K562 (cell line): ENCODE results near the gene IL10. TPM values are rescaled to one million over a fixed set of nuclear protein-coding genes. Genes with fewer than 3 reads are reported as not detected.

ENCODE experiments used
- BRF1 ChIP-seq: IDR thresholded peaks from 3 replicates; pipeline ENCODE4 v1.6.1; 2011; ENCODE audit warnings: borderline replicate concordance, mild to moderate bottlenecking; ENCODE audit not compliant: insufficient read length; ENCODE audit errors: extremely low read depth
- ETS2 ChIP-seq: IDR thresholded peaks from 2 replicates; pipeline ENCODE4 v1.6.1; 2016; ENCODE audit warnings: borderline replicate concordance, missing genetic modification characterization, mild to moderate bottlenecking, moderate library complexity, missing compliant biosample characterization; ENCODE audit not compliant: poor library complexity, severe bottlenecking
- FOXA3 ChIP-seq, 2 experiments: fragments of 450-650 bp in 1 of 2; sonication (generic) in 1 of 2; formaldehyde crosslinking; IDR thresholded peaks in 1 of 2; conservative IDR thresholded peaks in 1 of 2; 2 replicates each; pipeline versions ENCODE4 v1.4.0 to v1.8.0; 2020 to 2022; ENCODE audit warnings: mild to moderate bottlenecking in 2 of 2, missing genetic modification reagents in 1 of 2
- HINFP ChIP-seq: fragments of 450-650 bp; conservative IDR thresholded peaks from 2 replicates; pipeline ENCODE4 v1.6.1; 2016; ENCODE audit warnings: missing genetic modification characterization, low read depth, mild to moderate bottlenecking, control low read depth, missing compliant biosample characterization
- HNRNPH1 ChIP-seq: fragments of 200-400 bp; formaldehyde crosslinking; optimal IDR thresholded peaks from 2 replicates; pipeline ENCODE3; 2017; ENCODE audit warnings: low read depth, mild to moderate bottlenecking, low read length, moderate library complexity
- HOXB6 ChIP-seq: fragments of 250-450 bp; sonication (Bioruptor Pico); IDR thresholded peaks from 2 replicates; pipeline ENCODE4 v1.5.1; 2022; ENCODE audit warnings: mild to moderate bottlenecking, borderline replicate concordance
- POLR3A ChIP-seq: IDR thresholded peaks from 2 replicates; pipeline ENCODE4 v1.6.1; 2011; ENCODE audit warnings: borderline replicate concordance, mild to moderate bottlenecking, moderate library complexity; ENCODE audit not compliant: insufficient read length, insufficient read depth; ENCODE audit errors: extremely low read depth
- SIN3B ChIP-seq: fragments of 450-650 bp; IDR thresholded peaks from 2 replicates; pipeline ENCODE4 v1.6.1; 2017; ENCODE audit warnings: low read depth, mild to moderate bottlenecking, moderate library complexity
- SRSF7 ChIP-seq: fragments of 200-400 bp; formaldehyde crosslinking; optimal IDR thresholded peaks from 2 replicates; pipeline ENCODE3; 2017; ENCODE audit warnings: mild to moderate bottlenecking, low read depth, low read length
- SUPT5H ChIP-seq: fragments of 450-650 bp; IDR thresholded peaks from 2 replicates; pipeline ENCODE4 v1.6.1; 2016
- TCF3 ChIP-seq: sonication (generic); formaldehyde crosslinking; IDR thresholded peaks from 2 replicates; pipeline ENCODE4 v1.4.0; 2020; ENCODE audit warnings: mild to moderate bottlenecking, missing genetic modification reagents
- XRCC3 ChIP-seq: fragments of 450-650 bp; IDR thresholded peaks from 2 replicates; pipeline ENCODE4 v1.6.1; 2017; ENCODE audit warnings: mild to moderate bottlenecking, moderate library complexity
- ZC3H4 ChIP-seq: sonication (generic); formaldehyde crosslinking; IDR thresholded peaks from 2 replicates; pipeline ENCODE4 v1.9.0; 2021; ENCODE audit warnings: missing genetic modification reagents, borderline replicate concordance
- ZFP1 ChIP-seq: fragments of 450-650 bp; formaldehyde crosslinking; IDR thresholded peaks from 2 replicates; pipeline ENCODE4 v1.4.0; 2020; ENCODE audit warnings: mild to moderate bottlenecking, mixed read lengths
- ZNF23 ChIP-seq: fragments of 250-450 bp; sonication (Bioruptor Pico); IDR thresholded peaks from 2 replicates; pipeline ENCODE4 v1.4.0; 2020; ENCODE audit warnings: mild to moderate bottlenecking
- polyA plus RNA-seq, 8 experiments: library from polyadenylated mRNA; depleted of rRNA in 4 of 8; stranded (reverse) in 5 of 8; unstranded in 3 of 8; fragments of >200 nt; fragmentation: Nextera tagmentation in 2 of 8; fragmentation: Illumina TruSeq in 1 of 8; extraction: Ambion mirVana in 2 of 8; extraction: Trizol in 1 of 8; gene quantifications; 2 replicates each; pipeline versions ENCODE4 v1.2.1 to v1.2.3, GENCODE V29; 2011 to 2014; ENCODE audit warnings: inconsistent platforms in 1 of 8, missing spikeins in 1 of 8
- total RNA-seq, 7 experiments: library from RNA; depleted of rRNA in 6 of 7; stranded (reverse); fragments of >200 nt in 6 of 7; fragmentation: Illumina TruSeq in 2 of 7; extraction: Trizol in 2 of 7; gene quantifications; 2 replicates each; pipeline versions ENCODE4 v1.2.1 to v1.2.3, GENCODE V29; 2011 to 2021; ENCODE audit warnings: low replicate concordance in 1 of 7
- TF ChIP-seq, protein P1 (sequence below): fragments of 450-650 bp; formaldehyde crosslinking; IDR thresholded peaks from 2 replicates; pipeline ENCODE4 v1.4.0; 2022; ENCODE audit warnings: mild to moderate bottlenecking, moderate library complexity
- TF ChIP-seq, protein P2 (sequence below): fragments of 450-650 bp; formaldehyde crosslinking; conservative IDR thresholded peaks from 2 replicates; pipeline ENCODE4 v1.4.0; 2022; ENCODE audit warnings: mild to moderate bottlenecking, missing genetic modification characterization
- TF ChIP-seq, protein P3 (sequence below), 2 experiments: IDR thresholded peaks in 1 of 2; conservative IDR thresholded peaks in 1 of 2; 2 replicates each; pipeline ENCODE4 v1.6.1; 2016; ENCODE audit warnings: low read depth in 2 of 2, mild to moderate bottlenecking in 1 of 2, missing compliant biosample characterization in 1 of 2, missing genetic modification characterization in 1 of 2, moderate library complexity in 1 of 2

IL10 gene
- total and polyA plus RNA-seq, 9 of the 15 experiments (the other 6 are each of a cell fraction or from before 2014, with no cell fraction given), result 0.29 TPM; not detected in 8

- TF ChIP-seq FOXA3 (CRISPR knock-in tag; conservative IDR thresholded peaks at IDR 0.05 in 1 of 2, IDR thresholded peaks at IDR 0.05 in 1 of 2), result no peak
- no peak for TF ChIP-seq POLR3A
- TF ChIP-seq ZNF23, result no peak
- TF ChIP-seq ETS2 (tag), result no peak
- TF ChIP-seq ZFP1, result no peak
- TF ChIP-seq, protein P1, sequence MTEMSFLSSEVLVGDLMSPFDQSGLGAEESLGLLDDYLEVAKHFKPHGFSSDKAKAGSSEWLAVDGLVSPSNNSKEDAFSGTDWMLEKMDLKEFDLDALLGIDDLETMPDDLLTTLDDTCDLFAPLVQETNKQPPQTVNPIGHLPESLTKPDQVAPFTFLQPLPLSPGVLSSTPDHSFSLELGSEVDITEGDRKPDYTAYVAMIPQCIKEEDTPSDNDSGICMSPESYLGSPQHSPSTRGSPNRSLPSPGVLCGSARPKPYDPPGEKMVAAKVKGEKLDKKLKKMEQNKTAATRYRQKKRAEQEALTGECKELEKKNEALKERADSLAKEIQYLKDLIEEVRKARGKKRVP (CRISPR knock-in tag), result 0 out of 2 replicates have a peak, but pooled peaks have one; percentile 31
- TF ChIP-seq HNRNPH1, result no peak
- peak; percentile 67; the same call in 1 of the 2 replicates for TF ChIP-seq XRCC3
- no peak for TF ChIP-seq SIN3B
- TF ChIP-seq, protein P2, sequence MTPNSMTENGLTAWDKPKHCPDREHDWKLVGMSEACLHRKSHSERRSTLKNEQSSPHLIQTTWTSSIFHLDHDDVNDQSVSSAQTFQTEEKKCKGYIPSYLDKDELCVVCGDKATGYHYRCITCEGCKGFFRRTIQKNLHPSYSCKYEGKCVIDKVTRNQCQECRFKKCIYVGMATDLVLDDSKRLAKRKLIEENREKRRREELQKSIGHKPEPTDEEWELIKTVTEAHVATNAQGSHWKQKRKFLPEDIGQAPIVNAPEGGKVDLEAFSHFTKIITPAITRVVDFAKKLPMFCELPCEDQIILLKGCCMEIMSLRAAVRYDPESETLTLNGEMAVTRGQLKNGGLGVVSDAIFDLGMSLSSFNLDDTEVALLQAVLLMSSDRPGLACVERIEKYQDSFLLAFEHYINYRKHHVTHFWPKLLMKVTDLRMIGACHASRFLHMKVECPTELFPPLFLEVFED, result no peak
- no peak for TF ChIP-seq ZC3H4 (CRISPR knock-in tag)
- no peak for TF ChIP-seq SUPT5H
- no peak for TF ChIP-seq BRF1
- no peak for TF ChIP-seq HINFP (tag)
- peak; percentile 28; the same call in 1 of the 2 replicates for TF ChIP-seq TCF3 (CRISPR knock-in tag)
- no peak for TF ChIP-seq HOXB6 (CRISPR knock-in tag)
- no peak for TF ChIP-seq SRSF7
- TF ChIP-seq, protein P3, sequence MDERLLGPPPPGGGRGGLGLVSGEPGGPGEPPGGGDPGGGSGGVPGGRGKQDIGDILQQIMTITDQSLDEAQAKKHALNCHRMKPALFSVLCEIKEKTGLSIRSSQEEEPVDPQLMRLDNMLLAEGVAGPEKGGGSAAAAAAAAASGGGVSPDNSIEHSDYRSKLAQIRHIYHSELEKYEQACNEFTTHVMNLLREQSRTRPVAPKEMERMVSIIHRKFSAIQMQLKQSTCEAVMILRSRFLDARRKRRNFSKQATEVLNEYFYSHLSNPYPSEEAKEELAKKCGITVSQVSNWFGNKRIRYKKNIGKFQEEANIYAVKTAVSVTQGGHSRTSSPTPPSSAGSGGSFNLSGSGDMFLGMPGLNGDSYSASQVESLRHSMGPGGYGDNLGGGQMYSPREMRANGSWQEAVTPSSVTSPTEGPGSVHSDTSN (CRISPR knock-in tag; IDR thresholded peaks at IDR 0.05; ENCODE audit: low read depth), result no peak
- TF ChIP-seq, protein P3 (tag; conservative IDR thresholded peaks at IDR 0.05; ENCODE audit: low read depth), result peak; percentile 51; the same call in 1 of the 2 replicates
Measured at GRCh38 chr1:206816390-206817287, 44.3 kb upstream of the IL10 start (continued).
